GM21825 (cell line): ENCODE results near the gene PANX1.

Experiments used
- ATAC-seq: cut with Tn5 transposase; IDR thresholded peaks from one replicate; pipeline ENCODE4 v1.9.1; 2021; ENCODE audit warnings: mild to moderate bottlenecking, moderate library complexity; ENCODE audit not compliant: unreplicated experiment

Gene PANX1

GRCh38 chr11:94129512-94130297 is 1.1 kb downstream of the PANX1 start:
- ATAC-seq: no peak

GRCh38 chr11:94130298-94131046 is 1.8 kb downstream of the PANX1 start:
- no peak for ATAC-seq

- no peak for ATAC-seq
These were observed 2.5 kb downstream of the PANX1 start for GRCh38 chr11:94131047-94131717.

- ATAC-seq: no peak
These were observed 3.1 kb downstream of the PANX1 start for GRCh38 chr11:94131718-94132115.

- no peak for ATAC-seq
These were observed 3.5 kb downstream of the PANX1 start for GRCh38 chr11:94132152-94132558.

GRCh38 chr11:94132823-94133408 is 4.3 kb downstream of the PANX1 start:
- ATAC-seq: no peak

- no peak for ATAC-seq
These were observed 5.1 kb downstream of the PANX1 start for GRCh38 chr11:94133752-94134151.

- peak; percentile 60 for ATAC-seq
These were observed 6.2 kb downstream of the PANX1 start for GRCh38 chr11:94134651-94135512.

GRCh38 chr11:94139416-94139815 is 10.8 kb downstream of the PANX1 start:
- ATAC-seq: no peak

- ATAC-seq: no peak
These were observed 11.6 kb downstream of the PANX1 start for GRCh38 chr11:94140154-94140655.

GRCh38 chr11:94141511-94142307 is 13.1 kb downstream of the PANX1 start:
- ATAC-seq: no peak

GRCh38 chr11:94142308-94143281 is 14.0 kb downstream of the PANX1 start:
- no peak for ATAC-seq

- ATAC-seq: no peak
These were observed 15.6 kb downstream of the PANX1 start for GRCh38 chr11:94144216-94144615.

GRCh38 chr11:94144664-94145063 is 16.0 kb downstream of the PANX1 start:
- ATAC-seq: no peak

- no peak for ATAC-seq
These were observed 16.8 kb downstream of the PANX1 start for GRCh38 chr11:94145431-94145830.

GRCh38 chr11:94145916-94146315 is 17.3 kb downstream of the PANX1 start:
- no peak for ATAC-seq

GRCh38 chr11:94147433-94147845 is 18.8 kb downstream of the PANX1 start:
- no peak for ATAC-seq

GRCh38 chr11:94148189-94148588 is 19.5 kb downstream of the PANX1 start:
- no peak for ATAC-seq
